Measurements from ENCODE around the gene TMEM86A.

GRCh38 chr11:18668131-18668530 lies 30.4 kb upstream of the TMEM86A start:
- TF ChIP-seq CTCF (IDR thresholded peaks at IDR 0.05) (no peak), POLR2A (IDR thresholded peaks at IDR 0.05) (no peak)

All from body of pancreas (tissue), 4 donors.